Hepatocyte (in vitro differentiated cells): ENCODE results near the gene ANKRD13C. TPM values are rescaled to one million over a fixed set of nuclear protein-coding genes. Genes with fewer than 3 reads are reported as not detected.
"Not testable (repeated sequence)": the region's sequence is repeated elsewhere in the genome, so short reads cannot be mapped to it uniquely, and the experiment has no call there.

Source experiments
- DNase-seq: peaks from one replicate; pipeline ENCODE4 v3.0.0-alpha.2; 2016; ENCODE audit warnings: low spot score
- H2AFZ ChIP-seq: fragments of 200-600 bp; sonication (generic); 2 replicates; pipeline ENCODE4 v1.6.0; 2016; ENCODE audit warnings: antibody characterized with exemption, mild to moderate bottlenecking
- H3K27ac ChIP-seq: fragments of 200-600 bp; sonication (generic); 2 replicates; pipeline ENCODE4 v1.5.1; 2016; ENCODE audit warnings: mild to moderate bottlenecking
- H3K27me3 ChIP-seq: fragments of 200-600 bp; sonication (generic); 2 replicates; pipeline ENCODE4 v1.6.1; 2016
- H3K36me3 ChIP-seq: fragments of 200-600 bp; sonication (generic); replicated peaks from 2 replicates; pipeline ENCODE4 v1.5.1; 2016; ENCODE audit warnings: low read depth; ENCODE audit not compliant: insufficient read depth
- H3K4me1 ChIP-seq: fragments of 200-600 bp; sonication (generic); 2 replicates; pipeline ENCODE4 v1.5.1; 2016; ENCODE audit warnings: mild to moderate bottlenecking, moderate library complexity; ENCODE audit not compliant: insufficient read depth
- H3K4me2 ChIP-seq: fragments of 200-600 bp; sonication (generic); 2 replicates; pipeline ENCODE4 v1.6.0; 2016
- H3K4me3 ChIP-seq: fragments of 200-600 bp; sonication (generic); 2 replicates; pipeline ENCODE4 v1.5.1; 2016; ENCODE audit warnings: mild to moderate bottlenecking
- H3K79me2 ChIP-seq: fragments of 200-600 bp; sonication (generic); 2 replicates; pipeline ENCODE4 v1.6.0; 2017; ENCODE audit warnings: mild to moderate bottlenecking
- H3K9me2 ChIP-seq: fragments of 200-600 bp; sonication (generic); replicated peaks from 2 replicates; pipeline ENCODE4 v1.6.0; 2017; ENCODE audit warnings: mild to moderate bottlenecking; ENCODE audit not compliant: insufficient read depth
- H3K9me3 ChIP-seq: fragments of 200-600 bp; sonication (generic); 2 replicates; pipeline ENCODE4 v1.5.1; 2016; ENCODE audit warnings: low read depth, mild to moderate bottlenecking
- H4K20me1 ChIP-seq: fragments of 200-600 bp; sonication (generic); 2 replicates; pipeline ENCODE4 v1.6.0; 2016; ENCODE audit warnings: mild to moderate bottlenecking; ENCODE audit not compliant: insufficient read depth, poor library complexity, severe bottlenecking
- EZH2 ChIP-seq: fragments of 200-600 bp; sonication (generic); IDR thresholded peaks from 2 replicates; pipeline ENCODE4 v1.6.1; 2016; ENCODE audit warnings: antibody characterized with exemption, mild to moderate bottlenecking, borderline replicate concordance
- EZH2phosphoT487 ChIP-seq: fragments of 200-600 bp; sonication (generic); IDR thresholded peaks from one replicate; pipeline ENCODE4 v1.6.1; 2018; ENCODE audit warnings: antibody characterized with exemption, mild to moderate bottlenecking, low read depth, moderate library complexity; ENCODE audit not compliant: unreplicated experiment, severe bottlenecking
- WGBS: methylation state at CpG from one replicate; pipeline ENCODE4 v1.1.6; 2016; ENCODE audit warnings: low lambda C conversion rate; ENCODE audit errors: missing lambda C conversion rate; 5-methylcytosine and 5-hydroxymethylcytosine counted together
- polyA plus RNA-seq: library from polyadenylated mRNA; unstranded; fragments of >200 nt; fragmentation: Nextera tagmentation; extraction: Ambion mirVana; gene quantifications from 2 replicates; pipeline ENCODE4 v1.2.1, GENCODE V29; 2016
- total RNA-seq: library from RNA; depleted of rRNA; stranded (reverse); fragments of >200 nt; gene quantifications from 2 replicates; pipeline ENCODE4 v1.2.3, GENCODE V29; 2014
- TF ChIP-seq, protein P1 (sequence below): fragments of 200-600 bp; sonication (generic); IDR thresholded peaks from 2 replicates; pipeline ENCODE4 v1.5.1; 2016; ENCODE audit warnings: antibody characterized with exemption, mild to moderate bottlenecking; ENCODE audit not compliant: poor library complexity

The ANKRD13C gene
- total and polyA plus RNA-seq, 2 experiments from 2014 or later: 14.9 to 26.5 TPM

DNA sequence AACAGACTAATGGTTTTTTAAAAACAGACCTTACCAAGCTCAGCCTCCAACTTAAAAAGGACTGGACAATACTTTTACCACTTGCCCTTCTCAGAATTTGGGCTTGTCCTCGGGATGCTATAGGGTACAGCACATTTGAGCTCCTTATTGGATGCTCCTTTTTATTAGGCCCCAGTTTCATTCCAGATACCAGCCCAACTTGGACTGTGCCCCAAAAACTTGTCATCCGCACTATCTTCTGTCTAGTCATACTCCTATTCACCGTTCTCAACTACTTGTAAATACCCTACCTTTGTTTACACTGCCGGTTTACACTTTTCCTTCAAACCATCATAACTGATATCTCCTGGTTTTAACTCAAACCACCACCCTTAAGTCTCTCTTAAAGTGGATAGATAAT lies 17.9 kb upstream of the ANKRD13C start:
- Histone ChIP-seq H2AFZ (no peak overlapping the region), H3K4me2 (no peak overlapping the region), H3K4me3 (no peak overlapping the region), H3K4me1 (no peaks in the 10 kb centered on the region), H3K27ac (no peak overlapping the region), H3K36me3 (no peaks in the 10 kb centered on the region), H3K9me3 (no peaks in the 10 kb centered on the region), H3K79me2 (no peaks in the 10 kb centered on the region), H3K27me3 (no peaks in the 10 kb centered on the region), H3K9me2 (no peaks in the 10 kb centered on the region), H4K20me1 (no peaks in the 10 kb centered on the region)
- DNase-seq: no peak
- TF ChIP-seq EZH2 (no peak), EZH2phosphoT487 (no peak)
- TF ChIP-seq, protein P1, sequence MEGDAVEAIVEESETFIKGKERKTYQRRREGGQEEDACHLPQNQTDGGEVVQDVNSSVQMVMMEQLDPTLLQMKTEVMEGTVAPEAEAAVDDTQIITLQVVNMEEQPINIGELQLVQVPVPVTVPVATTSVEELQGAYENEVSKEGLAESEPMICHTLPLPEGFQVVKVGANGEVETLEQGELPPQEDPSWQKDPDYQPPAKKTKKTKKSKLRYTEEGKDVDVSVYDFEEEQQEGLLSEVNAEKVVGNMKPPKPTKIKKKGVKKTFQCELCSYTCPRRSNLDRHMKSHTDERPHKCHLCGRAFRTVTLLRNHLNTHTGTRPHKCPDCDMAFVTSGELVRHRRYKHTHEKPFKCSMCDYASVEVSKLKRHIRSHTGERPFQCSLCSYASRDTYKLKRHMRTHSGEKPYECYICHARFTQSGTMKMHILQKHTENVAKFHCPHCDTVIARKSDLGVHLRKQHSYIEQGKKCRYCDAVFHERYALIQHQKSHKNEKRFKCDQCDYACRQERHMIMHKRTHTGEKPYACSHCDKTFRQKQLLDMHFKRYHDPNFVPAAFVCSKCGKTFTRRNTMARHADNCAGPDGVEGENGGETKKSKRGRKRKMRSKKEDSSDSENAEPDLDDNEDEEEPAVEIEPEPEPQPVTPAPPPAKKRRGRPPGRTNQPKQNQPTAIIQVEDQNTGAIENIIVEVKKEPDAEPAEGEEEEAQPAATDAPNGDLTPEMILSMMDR: no peak
- 83% methylated on average over 4 of the region's 4 CpGs for WGBS

DNA sequence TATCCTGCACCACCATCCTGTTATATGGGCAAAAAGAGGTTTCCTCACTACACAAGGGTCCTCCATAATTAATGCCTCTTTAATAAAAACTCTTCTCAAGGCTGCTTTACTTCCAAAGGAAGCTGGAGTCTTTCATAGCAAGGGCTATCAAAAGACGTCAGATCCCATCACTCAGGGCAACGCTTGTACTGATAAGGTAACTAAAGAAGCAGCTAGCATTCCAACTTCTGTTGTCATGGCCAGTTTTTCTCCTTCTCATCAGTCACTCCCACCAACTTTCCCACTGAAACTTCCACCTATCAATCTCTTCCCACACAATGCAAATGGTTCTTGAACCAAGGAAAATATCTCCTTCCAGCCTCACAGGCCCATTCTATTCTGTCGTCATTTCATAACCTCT lies 17.1 kb upstream of the ANKRD13C start:
- H3K4me3 ChIP-seq, H3K36me3 ChIP-seq, H3K9me3 ChIP-seq, H4K20me1 ChIP-seq, H3K27ac ChIP-seq, H2AFZ ChIP-seq, H3K4me2 ChIP-seq, H3K79me2 ChIP-seq, DNase-seq, H3K9me2 ChIP-seq, H3K27me3 ChIP-seq, H3K4me1 ChIP-seq: not testable (repeated sequence)
- WGBS: 50% methylated on average over 3 of the region's 3 CpGs

DNA sequence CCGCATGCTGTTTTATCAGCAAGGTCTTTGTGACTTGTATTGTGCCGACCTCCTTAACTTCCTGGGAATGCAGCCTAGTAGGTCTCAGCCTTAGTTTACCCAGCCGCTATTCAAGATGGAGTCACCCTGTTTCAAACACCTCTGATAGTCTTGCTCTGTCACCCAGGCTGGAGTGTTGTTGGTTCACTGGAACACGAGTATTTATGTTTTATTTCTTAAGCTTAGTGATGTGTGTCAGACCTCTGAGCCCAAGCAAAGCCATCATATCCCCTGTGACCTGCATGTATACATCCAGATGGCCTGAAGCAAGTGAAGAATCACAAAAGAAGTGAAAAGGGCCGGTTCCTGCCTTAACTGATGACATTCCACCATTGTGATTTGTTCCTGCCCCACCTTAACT lies 12.9 kb upstream of the ANKRD13C start:
- H3K79me2 ChIP-seq, H3K4me3 ChIP-seq, H3K9me2 ChIP-seq, H3K4me1 ChIP-seq, H3K9me3 ChIP-seq, H3K36me3 ChIP-seq, H2AFZ ChIP-seq, H4K20me1 ChIP-seq, H3K4me2 ChIP-seq, DNase-seq, H3K27me3 ChIP-seq: not testable (repeated sequence)
- WGBS: 82% methylated on average over 5 of the region's 5 CpGs
- H3K27ac ChIP-seq: peak overlapping the region; percentile 40

DNA sequence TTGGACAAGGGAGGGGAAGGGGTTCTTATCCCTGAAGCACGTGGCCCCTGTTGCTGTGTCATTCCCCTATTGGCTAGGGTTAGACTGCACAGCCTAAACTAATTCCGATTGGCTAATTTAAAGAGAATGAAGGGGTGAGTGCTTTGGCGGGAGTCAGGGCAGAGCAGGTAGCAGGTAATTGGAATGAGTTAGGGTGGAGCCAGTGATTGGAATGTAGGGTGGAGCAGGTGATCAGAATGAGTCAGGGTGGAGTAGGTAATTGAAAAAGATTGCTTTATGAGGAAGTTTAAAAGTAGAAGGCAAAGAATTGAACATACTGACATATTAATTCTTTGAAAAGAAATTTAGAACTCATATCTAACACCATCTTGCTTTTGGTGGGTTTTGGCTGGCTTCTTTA lies 12.5 kb upstream of the ANKRD13C start:
- not testable (repeated sequence) for H3K4me2 ChIP-seq, H3K9me2 ChIP-seq, H3K36me3 ChIP-seq, H3K4me3 ChIP-seq, H4K20me1 ChIP-seq, H2AFZ ChIP-seq, H3K79me2 ChIP-seq, H3K9me3 ChIP-seq, H3K4me1 ChIP-seq, DNase-seq, H3K27me3 ChIP-seq
- peak overlapping the region; percentile 40 for H3K27ac ChIP-seq
- 85% methylated on average over 3 of the region's 3 CpGs for WGBS

DNA sequence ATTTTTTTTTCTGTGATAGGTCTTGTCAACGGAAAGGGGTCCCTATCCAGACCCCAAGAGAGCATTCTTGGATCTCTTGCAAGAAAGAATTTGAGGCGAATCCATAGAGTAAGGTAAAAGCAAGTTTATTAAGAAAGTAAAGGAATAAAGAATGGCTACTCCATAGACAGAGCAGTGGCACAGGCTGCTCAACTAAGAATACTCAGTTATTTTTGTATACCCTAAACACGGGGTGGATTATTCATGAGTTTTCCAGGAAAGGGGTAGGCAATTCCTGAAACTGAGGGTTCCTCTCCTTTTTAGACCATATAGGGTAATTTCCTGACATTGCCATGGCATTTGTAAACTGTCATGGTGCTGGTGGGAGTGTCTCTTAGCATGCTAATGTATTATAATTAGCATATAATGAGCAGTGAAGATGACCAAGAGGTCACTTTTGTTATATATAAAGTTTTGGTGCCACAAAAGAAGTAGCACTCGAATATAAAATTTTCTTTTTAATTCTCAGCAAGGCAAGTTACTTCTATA lies 12.0 kb upstream of the ANKRD13C start:
- not testable (repeated sequence) for H3K27ac ChIP-seq, H3K9me3 ChIP-seq, H3K4me2 ChIP-seq, H3K27me3 ChIP-seq, H4K20me1 ChIP-seq, H3K79me2 ChIP-seq, DNase-seq, H3K4me1 ChIP-seq, H3K36me3 ChIP-seq, H3K4me3 ChIP-seq, H3K9me2 ChIP-seq, H2AFZ ChIP-seq
- WGBS: 96% methylated on average over 4 of the region's 4 CpGs
